GM12873 (cell line): ENCODE data around the gene CALB2.

Experiments used
- TF ChIP-seq, protein P1 (sequence below): IDR thresholded peaks from 2 replicates; pipeline ENCODE4 v1.5.1; 2012; ENCODE audit warnings: low read depth, mild to moderate bottlenecking, moderate library complexity, low read length, control low read depth; ENCODE audit not compliant: insufficient read depth; ENCODE audit errors: missing control alignments

Gene CALB2

DNA sequence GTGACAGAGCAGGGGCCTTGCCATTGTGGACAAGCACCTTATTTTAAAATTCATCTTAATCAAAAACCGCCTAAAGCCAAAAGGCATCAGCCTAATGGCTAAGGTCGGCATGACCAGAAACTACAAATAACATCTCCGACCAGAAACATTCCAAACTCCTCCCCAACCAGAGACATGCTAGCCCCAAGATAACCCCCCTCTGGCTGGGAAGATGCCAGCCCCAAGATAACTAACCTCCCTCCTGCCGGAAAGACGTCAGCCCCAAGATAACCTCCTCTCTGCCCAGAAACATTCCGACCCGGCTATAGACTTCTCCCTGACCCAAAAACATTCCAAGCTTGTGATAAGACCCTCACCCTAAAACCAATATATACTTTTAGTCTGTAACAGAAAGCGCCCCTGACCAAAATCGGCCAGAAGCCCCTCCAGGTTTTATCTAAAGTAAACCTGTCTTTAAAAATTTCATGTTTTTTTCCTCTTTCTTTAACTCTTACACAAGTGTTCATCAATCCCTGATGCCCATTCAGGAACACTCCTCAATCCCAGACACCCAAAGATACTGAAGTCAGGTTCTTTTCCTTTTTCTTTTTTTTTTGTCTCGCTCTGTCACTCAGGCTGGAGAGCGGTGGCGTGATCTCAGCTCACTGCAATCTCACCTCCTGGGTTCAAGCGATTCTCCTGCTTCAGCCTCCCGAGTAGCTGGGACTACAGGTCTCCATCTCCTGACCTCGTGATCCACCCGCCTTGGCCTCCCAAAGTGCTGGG is 50.7 kb downstream of the CALB2 start:
- TF ChIP-seq, protein P1, sequence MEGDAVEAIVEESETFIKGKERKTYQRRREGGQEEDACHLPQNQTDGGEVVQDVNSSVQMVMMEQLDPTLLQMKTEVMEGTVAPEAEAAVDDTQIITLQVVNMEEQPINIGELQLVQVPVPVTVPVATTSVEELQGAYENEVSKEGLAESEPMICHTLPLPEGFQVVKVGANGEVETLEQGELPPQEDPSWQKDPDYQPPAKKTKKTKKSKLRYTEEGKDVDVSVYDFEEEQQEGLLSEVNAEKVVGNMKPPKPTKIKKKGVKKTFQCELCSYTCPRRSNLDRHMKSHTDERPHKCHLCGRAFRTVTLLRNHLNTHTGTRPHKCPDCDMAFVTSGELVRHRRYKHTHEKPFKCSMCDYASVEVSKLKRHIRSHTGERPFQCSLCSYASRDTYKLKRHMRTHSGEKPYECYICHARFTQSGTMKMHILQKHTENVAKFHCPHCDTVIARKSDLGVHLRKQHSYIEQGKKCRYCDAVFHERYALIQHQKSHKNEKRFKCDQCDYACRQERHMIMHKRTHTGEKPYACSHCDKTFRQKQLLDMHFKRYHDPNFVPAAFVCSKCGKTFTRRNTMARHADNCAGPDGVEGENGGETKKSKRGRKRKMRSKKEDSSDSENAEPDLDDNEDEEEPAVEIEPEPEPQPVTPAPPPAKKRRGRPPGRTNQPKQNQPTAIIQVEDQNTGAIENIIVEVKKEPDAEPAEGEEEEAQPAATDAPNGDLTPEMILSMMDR: no peak

DNA sequence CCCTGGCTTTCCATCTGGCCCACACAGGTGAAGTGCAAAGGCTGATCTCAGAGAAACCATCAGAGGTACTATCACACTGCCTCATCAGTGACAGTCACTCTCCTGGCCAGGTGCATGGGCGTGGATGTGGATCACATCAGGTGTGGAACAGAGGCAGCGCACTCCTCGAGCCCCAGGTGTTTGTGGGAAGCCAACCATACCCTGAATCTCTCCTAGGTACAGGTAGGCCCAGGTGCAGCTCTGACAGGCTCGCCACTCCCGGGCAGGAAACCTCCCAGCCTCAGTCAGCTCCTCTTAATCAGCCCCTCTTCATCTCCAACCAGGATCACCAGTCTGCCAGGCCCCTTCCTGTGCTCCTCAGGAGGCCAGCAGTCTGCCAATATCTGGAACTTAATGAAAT is 51.6 kb downstream of the CALB2 start:
- TF ChIP-seq, protein P1: no peak

DNA sequence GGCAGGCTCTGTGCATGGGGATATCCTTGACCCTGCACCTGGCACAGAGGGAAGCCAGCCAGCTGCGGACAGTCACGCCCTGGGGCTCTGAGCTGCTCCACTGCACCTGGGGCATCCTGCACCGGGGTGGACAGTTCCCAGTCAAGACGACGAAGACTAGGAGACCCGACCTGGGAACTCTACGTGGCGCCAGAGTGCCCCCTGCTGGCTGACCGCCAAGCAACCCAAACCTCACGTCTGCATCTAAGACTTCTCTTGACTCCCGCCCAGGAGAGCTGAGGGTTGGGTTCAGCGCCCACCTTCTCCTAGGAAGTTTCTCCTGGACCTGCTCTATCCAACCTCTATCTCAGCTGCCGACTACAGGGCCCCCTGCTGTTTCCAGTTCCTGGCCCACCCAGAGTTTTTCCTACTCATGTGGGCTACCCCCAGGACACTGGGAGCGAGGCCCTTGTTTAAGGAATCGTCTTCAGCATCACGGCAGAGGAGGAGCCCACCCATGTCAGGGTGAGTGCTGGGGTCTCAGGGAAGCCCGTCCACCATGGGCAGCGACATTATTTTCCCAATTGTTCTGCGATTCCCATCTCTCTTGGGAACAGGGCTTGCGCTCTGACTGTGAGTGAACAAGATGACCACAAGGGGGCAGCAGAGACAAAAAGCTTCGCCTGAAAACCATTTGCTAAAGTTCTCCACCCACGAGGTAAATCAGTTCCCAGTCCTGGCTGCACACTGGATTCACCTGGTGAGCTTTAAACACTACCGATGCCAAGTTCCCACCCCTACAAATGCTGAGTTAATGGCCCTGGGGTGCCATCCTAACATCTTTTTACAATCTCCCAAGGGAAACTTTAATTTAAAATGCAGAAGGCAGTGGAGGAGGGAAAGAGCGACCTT is 54.0 kb downstream of the CALB2 start:
- TF ChIP-seq, protein P1: peak; percentile 87

DNA sequence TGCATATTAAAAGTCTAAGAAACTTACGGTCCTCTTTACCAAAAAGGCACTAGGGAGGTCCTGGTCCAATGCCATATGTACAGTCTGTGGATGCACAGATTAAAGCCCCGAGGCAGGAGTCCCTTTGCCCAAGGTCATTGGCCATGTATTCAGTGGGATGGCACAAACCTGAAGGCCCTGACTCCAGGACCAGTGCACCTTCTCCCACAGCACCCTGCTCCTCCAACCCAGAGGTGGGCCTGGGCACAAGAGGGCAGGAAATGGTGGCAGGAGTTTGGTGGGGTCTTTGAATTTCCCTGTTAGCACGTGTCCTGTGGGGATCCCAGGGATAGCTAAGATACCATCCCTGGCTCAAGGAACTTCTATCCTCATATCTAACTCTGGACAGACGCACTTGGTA is 54.8 kb downstream of the CALB2 start:
- TF ChIP-seq, protein P1: no peak

DNA sequence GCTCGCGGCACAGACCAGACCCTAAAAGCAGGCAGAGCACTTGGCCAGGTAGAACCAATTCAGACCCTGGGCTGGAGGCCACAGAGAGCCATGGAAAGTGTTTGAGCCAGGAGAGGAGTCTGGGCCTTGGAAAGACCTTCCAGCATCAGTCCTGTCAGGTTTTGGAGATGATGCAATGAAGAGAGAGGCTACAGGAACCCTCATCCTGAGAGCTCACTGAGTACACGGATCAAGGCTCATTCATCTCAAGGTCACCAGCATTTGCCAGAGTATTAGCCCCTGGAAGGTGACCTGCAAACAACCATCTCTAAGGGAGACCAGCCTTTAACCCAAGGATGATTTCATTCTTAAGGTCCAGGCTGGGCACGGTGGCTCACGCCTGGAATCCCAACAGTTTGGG is 55.5 kb downstream of the CALB2 start:
- TF ChIP-seq, protein P1: no peak

DNA sequence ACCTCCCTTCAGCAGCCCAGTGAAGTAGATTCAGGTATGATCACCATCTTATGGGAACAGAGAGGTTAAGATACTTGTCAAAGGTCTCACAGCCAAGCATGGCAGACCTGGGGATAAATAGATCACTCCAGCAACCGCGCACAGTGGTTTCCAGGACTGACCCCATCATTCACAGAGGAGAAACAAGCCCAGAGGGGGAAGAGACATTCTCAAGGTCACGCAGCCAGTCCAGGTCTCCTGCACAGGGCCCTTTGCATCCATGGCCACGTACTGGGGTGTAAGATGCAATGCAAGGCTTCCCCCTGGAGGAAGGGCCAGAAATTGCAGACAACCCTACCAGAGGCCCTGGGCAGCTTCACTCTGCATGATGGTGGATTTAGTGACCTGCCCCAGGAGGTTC is 63.4 kb downstream of the CALB2 start:
- TF ChIP-seq, protein P1: peak; percentile 76

DNA sequence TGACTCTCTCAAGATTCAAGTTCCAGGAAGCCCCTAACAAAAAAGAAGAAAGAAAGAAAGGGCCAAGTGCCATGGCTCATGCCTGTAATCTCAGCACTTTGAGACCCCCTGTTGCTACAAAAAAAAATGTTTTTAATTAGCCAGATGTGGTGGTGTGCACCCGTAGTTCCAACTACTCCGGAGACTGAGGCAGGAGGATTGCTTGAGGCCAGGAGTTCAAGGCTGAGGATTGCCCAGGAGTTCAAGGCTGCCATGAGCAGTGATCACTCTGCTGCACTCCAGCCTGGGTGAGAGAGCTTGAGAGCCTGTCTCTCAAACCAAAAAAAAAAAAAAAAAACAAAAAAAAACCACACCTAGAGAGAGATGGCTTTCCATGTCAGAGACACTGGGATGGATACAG is 64.5 kb downstream of the CALB2 start:
- TF ChIP-seq, protein P1: no peak
